Spleen (tissue), 7 donors: ENCODE measurements around the gene SELENOS.

ENCODE experiments used
- POLR2A ChIP-seq, 3 donors: fragments of 450-650 bp; IDR thresholded peaks; one replicate each; pipeline ENCODE4 v1.5.1; 2017; ENCODE audit warnings: antibody characterized with exemption in 3 of 3, mild to moderate bottlenecking in 1 of 3
- TF ChIP-seq, protein P1 (sequence below), 11 experiments: fragments of 200-600 bp in 7 of 11; fragments of 450-650 bp in 4 of 11; sonication (generic) in 4 of 11; IDR thresholded peaks in 8 of 11; conservative IDR thresholded peaks in 3 of 11; 1 replicate in 7 of 11; 2 replicates in 4 of 11; pipeline versions ENCODE4 v1.4.0 to v1.8.0; 2016 to 2021; ENCODE audit warnings: antibody characterized with exemption in 11 of 11, inconsistent platforms in 4 of 11, mild to moderate bottlenecking in 1 of 11
- donor health status: DM: no; HTN: no; CAD: no; lungs with moderate emphysema.
- donor health status: DM: no; HTN: no; CAD: no.
- donor health status: DM: no; HTN: no; CAD: no.

- TF ChIP-seq POLR2A (IDR thresholded peaks at IDR 0.05) = no peak
- TF ChIP-seq, protein P1, sequence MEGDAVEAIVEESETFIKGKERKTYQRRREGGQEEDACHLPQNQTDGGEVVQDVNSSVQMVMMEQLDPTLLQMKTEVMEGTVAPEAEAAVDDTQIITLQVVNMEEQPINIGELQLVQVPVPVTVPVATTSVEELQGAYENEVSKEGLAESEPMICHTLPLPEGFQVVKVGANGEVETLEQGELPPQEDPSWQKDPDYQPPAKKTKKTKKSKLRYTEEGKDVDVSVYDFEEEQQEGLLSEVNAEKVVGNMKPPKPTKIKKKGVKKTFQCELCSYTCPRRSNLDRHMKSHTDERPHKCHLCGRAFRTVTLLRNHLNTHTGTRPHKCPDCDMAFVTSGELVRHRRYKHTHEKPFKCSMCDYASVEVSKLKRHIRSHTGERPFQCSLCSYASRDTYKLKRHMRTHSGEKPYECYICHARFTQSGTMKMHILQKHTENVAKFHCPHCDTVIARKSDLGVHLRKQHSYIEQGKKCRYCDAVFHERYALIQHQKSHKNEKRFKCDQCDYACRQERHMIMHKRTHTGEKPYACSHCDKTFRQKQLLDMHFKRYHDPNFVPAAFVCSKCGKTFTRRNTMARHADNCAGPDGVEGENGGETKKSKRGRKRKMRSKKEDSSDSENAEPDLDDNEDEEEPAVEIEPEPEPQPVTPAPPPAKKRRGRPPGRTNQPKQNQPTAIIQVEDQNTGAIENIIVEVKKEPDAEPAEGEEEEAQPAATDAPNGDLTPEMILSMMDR (IDR thresholded peaks at IDR 0.05 in 8 of 11, conservative IDR thresholded peaks at IDR 0.05 in 3 of 11) = no peak
These were observed 40.1 kb upstream of the SELENOS start for GRCh38 chr15:101317336-101317872.
